Nephron progenitor cell (in vitro differentiated cells): Measurements from ENCODE around the gene SLC35B1.
A peak's percentile ranks its signal among the peaks of the same experiment; 100 is the strongest.

Source experiments
- DNase-seq: peaks from one replicate; pipeline ENCODE4 v3.0.0; 2021
- H3K27ac Mint-ChIP-seq: 2 replicates; pipeline ENCODE4 v1.8.0; 2021; ENCODE audit warnings: mild to moderate bottlenecking, moderate library complexity, mixed read lengths
- H3K27me3 Mint-ChIP-seq: 2 replicates; pipeline ENCODE4 v1.8.0; 2021; ENCODE audit warnings: mild to moderate bottlenecking, low read depth, mixed read lengths; ENCODE audit not compliant: poor library complexity
- H3K36me3 Mint-ChIP-seq: 2 replicates; pipeline ENCODE4 v1.8.0; 2021; ENCODE audit warnings: low read depth, mixed read lengths
- H3K4me1 Mint-ChIP-seq: 2 replicates; pipeline ENCODE4 v1.8.0; 2021; ENCODE audit warnings: mixed read lengths
- H3K4me3 Mint-ChIP-seq: 2 replicates; pipeline ENCODE4 v1.8.0; 2021; ENCODE audit warnings: mild to moderate bottlenecking, moderate library complexity, mixed read lengths
- H3K9me3 Mint-ChIP-seq: 2 replicates; pipeline ENCODE4 v1.8.0; 2021; ENCODE audit warnings: mild to moderate bottlenecking, moderate library complexity, mixed read lengths
- CTCF ChIP-seq: fragments of 200-600 bp; sonication (generic); IDR thresholded peaks from 2 replicates; pipeline ENCODE4 v1.5.0; 2021; ENCODE audit warnings: antibody characterized with exemption

The SLC35B1 gene

DNA sequence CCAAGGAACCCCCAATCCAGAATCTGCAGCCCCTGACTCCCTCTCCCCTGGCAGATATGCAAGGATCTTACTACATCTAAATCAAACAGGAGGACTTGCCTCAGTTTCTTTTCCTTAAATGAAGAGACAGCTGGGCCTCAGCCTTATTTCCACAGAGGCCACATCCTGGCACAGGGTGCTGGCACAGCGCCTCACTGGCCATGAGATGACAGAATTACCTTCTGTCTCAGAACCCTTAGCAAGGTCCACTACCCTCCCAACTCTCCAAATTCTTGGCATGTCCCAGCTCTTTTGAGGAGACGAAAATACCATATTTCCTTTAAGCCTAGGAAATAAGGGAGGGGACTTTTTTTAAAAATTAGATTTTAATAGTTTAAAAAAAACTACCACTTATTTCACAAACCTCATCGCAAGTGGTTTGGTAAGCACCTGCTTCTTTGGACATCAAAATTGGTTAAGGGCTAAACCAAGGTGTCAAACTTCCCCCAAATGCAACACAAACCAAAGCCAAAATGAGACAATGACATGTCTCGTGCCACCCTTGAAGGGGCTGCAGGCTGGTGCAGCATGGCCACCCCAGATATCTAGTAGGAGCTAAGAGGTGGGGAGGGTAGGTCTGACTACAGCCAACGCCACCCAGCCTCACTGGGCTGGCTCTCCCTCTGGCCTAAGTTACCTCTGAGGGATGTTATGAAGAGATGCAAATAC lies 30.8 kb upstream of the SLC35B1 start:
- Mint-ChIP-seq H3K27me3 (no peaks in the 10 kb centered on the region), H3K27ac (no peak overlapping the region), H3K36me3 (peaks cover 14% of the 10 kb centered on the region), H3K4me1 (no peaks in the 10 kb centered on the region), H3K4me3 (no peak overlapping the region), H3K9me3 (peaks cover 4% of the 10 kb centered on the region)
- no peak for TF ChIP-seq CTCF
- no peak for DNase-seq

GRCh38 chr17:49734515-49735490 lies 27.0 kb upstream of the SLC35B1 start:
- no peak for TF ChIP-seq CTCF
- no peak overlapping the region for H3K4me3 Mint-ChIP-seq
- H3K36me3 Mint-ChIP-seq: peaks cover 21% of the 10 kb centered on the region
- H3K9me3 Mint-ChIP-seq: peaks cover 4% of the 10 kb centered on the region
- no peak for DNase-seq
- no peak overlapping the region for H3K27ac Mint-ChIP-seq
- no peaks in the 10 kb centered on the region for H3K27me3 Mint-ChIP-seq
- H3K4me1 Mint-ChIP-seq: no peaks in the 10 kb centered on the region

DNA sequence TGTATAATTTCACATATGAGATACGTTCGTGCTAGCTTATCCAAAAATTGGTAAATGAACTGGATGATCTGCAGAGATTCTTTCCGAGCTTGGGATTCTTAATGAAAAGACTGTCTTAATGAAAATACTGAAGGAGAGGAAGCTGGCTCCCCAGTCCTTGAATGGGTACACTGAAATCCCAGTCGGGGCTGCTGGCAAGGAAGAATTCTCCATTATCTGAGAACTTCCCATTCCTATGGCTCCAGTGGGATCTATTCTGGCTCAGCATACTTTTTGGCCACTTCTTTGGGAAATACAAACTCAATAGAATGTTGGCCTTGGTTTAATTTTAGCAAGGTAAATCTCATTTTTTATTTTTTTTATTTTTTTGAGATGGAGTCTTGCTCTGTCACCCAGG lies 23.7 kb upstream of the SLC35B1 start:
- DNase-seq: no peak
- TF ChIP-seq CTCF: no peak
- Mint-ChIP-seq H3K9me3 (peaks cover under 1% of the 10 kb centered on the region), H3K27me3 (no peaks in the 10 kb centered on the region), H3K4me1 (no peaks in the 10 kb centered on the region), H3K4me3 (no peak overlapping the region), H3K36me3 (peaks cover 21% of the 10 kb centered on the region), H3K27ac (no peak overlapping the region)

DNA sequence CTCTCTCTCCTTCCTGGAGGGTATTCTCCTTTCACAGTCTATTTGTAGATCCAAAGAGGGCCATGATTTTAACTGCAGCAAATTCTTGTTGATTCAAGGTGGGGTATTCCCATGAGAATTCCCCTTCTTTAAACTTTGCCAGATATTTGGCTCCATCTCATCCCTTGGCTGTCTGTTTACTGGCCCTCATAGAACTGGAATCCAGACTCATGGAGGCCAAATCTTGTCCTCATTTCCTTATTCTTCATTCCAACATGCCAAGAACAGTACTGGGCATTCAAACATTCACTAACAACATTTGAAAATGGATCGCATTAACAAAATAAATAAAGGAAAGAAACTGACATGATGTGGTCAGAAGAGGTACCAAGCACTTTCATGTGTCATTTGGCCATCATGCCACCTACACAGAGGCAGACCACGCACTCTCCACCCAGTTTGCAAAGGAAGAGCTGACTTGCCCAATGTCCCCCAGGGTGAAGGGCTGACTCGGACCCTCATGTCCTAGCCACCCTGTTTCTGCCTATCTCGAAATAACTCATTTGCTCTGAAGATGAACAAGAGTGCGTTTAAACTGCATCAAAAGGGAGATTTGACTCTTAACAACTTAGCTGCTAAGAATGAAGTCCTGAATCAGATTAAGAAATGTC lies 23.1 kb upstream of the SLC35B1 start:
- Mint-ChIP-seq H3K4me3 (no peak overlapping the region), H3K36me3 (peaks cover 21% of the 10 kb centered on the region), H3K27ac (no peak overlapping the region), H3K27me3 (no peaks in the 10 kb centered on the region), H3K9me3 (peaks cover 1% of the 10 kb centered on the region), H3K4me1 (no peaks in the 10 kb centered on the region)
- no peak for DNase-seq
- no peak for TF ChIP-seq CTCF

DNA sequence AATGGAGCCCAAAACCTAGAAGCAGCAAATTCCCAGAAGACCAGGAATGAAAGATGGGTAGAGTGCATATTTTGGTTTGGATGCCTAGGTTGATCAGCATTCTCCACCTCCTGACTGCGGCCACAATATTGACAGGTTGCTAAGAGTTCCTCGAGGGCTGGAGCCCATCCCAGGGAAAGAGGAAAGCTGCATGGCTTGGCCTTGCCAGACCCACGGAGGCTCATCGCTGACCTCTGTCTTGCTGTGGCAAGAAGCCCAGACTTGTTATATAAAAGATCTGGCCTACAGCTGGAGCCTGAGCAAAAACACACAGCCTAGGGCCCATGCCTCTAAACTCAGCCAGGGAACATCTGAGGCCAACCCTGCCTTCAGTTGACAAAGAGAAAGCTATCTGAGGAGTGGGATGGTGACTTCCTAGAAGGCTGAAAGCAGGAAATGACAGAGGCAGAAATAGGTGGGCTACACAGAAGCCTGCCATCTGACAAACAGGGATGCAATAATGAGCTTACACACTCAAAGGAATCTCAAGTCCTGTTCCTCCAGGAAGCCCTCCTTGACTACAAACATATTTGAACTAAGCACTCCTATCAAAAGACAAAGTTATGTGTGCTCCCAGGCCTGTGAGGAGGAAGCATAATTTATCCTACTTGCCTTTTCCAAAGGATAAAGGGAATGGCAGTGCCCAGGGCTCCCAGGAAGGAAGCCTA lies 22.5 kb upstream of the SLC35B1 start:
- no peak for DNase-seq
- peaks cover 8% of the 10 kb centered on the region for H3K9me3 Mint-ChIP-seq
- peaks cover under 1% of the 10 kb centered on the region for H3K4me1 Mint-ChIP-seq
- peak overlapping the region; percentile 36 for H3K27ac Mint-ChIP-seq
- TF ChIP-seq CTCF: no peak
- H3K4me3 Mint-ChIP-seq: no peak overlapping the region
- no peaks in the 10 kb centered on the region for H3K27me3 Mint-ChIP-seq
- peaks cover 28% of the 10 kb centered on the region for H3K36me3 Mint-ChIP-seq
